ENCODE results near the gene PRKAA1. TPM values are rescaled to one million over a fixed set of nuclear protein-coding genes. Genes with fewer than 3 reads are reported as not detected.
"Not testable (repeated sequence)": the region's sequence is repeated elsewhere in the genome, so short reads cannot be mapped to it uniquely, and the experiment has no call there.

Gene PRKAA1
- total RNA-seq, 4 donors from 2014 or later = 82.7 to 132 (median 100) TPM

- DNase-seq = no peak
- no peaks in the 10 kb centered on the region for H3K27me3 ChIP-seq
- H3K4me3 ChIP-seq = peak overlapping the region in 3 of 4 donors; percentile 93 to 99 (median 95)
- H3K36me3 ChIP-seq = no peaks in the 10 kb centered on the region
- TF ChIP-seq POLR2A (IDR thresholded peaks at IDR 0.05) (no peak), CTCF (IDR thresholded peaks at IDR 0.05) (no peak)
- peaks cover 0 to 20% (median 1%) of the 10 kb centered on the region in 4 donors for H3K4me1 ChIP-seq
- H3K9me3 ChIP-seq = no peaks in the 10 kb centered on the region
- H3K27ac ChIP-seq = peak overlapping the region in 2 of 4 donors; percentile 15 to 90
Observed at GRCh38 chr5:40796487-40796889, 1.7 kb downstream of the PRKAA1 start.

- peaks cover 0 to 20% (median 3%) of the 10 kb centered on the region in 4 donors for H3K4me1 ChIP-seq
- not testable (repeated sequence) for H3K36me3 ChIP-seq, H3K27ac ChIP-seq, H3K4me3 ChIP-seq, H3K27me3 ChIP-seq, H3K9me3 ChIP-seq, DNase-seq
Observed at GRCh38 chr5:40794877-40795276, 3.3 kb downstream of the PRKAA1 start.

GRCh38 chr5:40794340-40794739 is 3.8 kb downstream of the PRKAA1 start:
- H3K9me3 ChIP-seq, H3K4me3 ChIP-seq, H3K36me3 ChIP-seq, DNase-seq, H3K27ac ChIP-seq, H3K27me3 ChIP-seq: not testable (repeated sequence)
- H3K4me1 ChIP-seq = peaks cover 0 to 20% (median 3%) of the 10 kb centered on the region in 4 donors

GRCh38 chr5:40792691-40793090 is 5.5 kb downstream of the PRKAA1 start:
- H3K4me3 ChIP-seq, H3K27me3 ChIP-seq, H3K9me3 ChIP-seq, H3K36me3 ChIP-seq, H3K27ac ChIP-seq, DNase-seq: not testable (repeated sequence)
- peaks cover 0 to 20% (median 3%) of the 10 kb centered on the region in 4 donors for H3K4me1 ChIP-seq

GRCh38 chr5:40791715-40792139 is 6.4 kb downstream of the PRKAA1 start:
- no peak overlapping the region for H3K27ac ChIP-seq
- TF ChIP-seq POLR2A (IDR thresholded peaks at IDR 0.05) (no peak), CTCF (IDR thresholded peaks at IDR 0.05) (no peak)
- peaks cover 0 to 18% (median 3%) of the 10 kb centered on the region in 4 donors for H3K4me1 ChIP-seq
- no peaks in the 10 kb centered on the region for H3K27me3 ChIP-seq
- H3K36me3 ChIP-seq = no peaks in the 10 kb centered on the region
- no peak for DNase-seq
- no peaks in the 10 kb centered on the region for H3K9me3 ChIP-seq
- H3K4me3 ChIP-seq = no peak overlapping the region

GRCh38 chr5:40790947-40791593 is 7.1 kb downstream of the PRKAA1 start:
- no peaks in the 10 kb centered on the region for H3K27me3 ChIP-seq
- no peak overlapping the region for H3K4me3 ChIP-seq
- H3K27ac ChIP-seq = no peak overlapping the region
- H3K9me3 ChIP-seq = no peaks in the 10 kb centered on the region
- H3K4me1 ChIP-seq = peaks cover 0 to 11% (median 3%) of the 10 kb centered on the region in 4 donors
- no peak for DNase-seq
- TF ChIP-seq CTCF (IDR thresholded peaks at IDR 0.05) (no peak), POLR2A (IDR thresholded peaks at IDR 0.05) (no peak)
- no peaks in the 10 kb centered on the region for H3K36me3 ChIP-seq

GRCh38 chr5:40788941-40789340 is 9.2 kb downstream of the PRKAA1 start:
- not testable (repeated sequence) for H3K9me3 ChIP-seq, H3K27me3 ChIP-seq, DNase-seq, H3K36me3 ChIP-seq, H3K27ac ChIP-seq, H3K4me3 ChIP-seq
- H3K4me1 ChIP-seq = peaks cover 0 to 18% (median 3%) of the 10 kb centered on the region in 4 donors

- no peaks in the 10 kb centered on the region for H3K9me3 ChIP-seq
- no peak for TF ChIP-seq CTCF (IDR thresholded peaks at IDR 0.05)
- TF ChIP-seq POLR2A (IDR thresholded peaks at IDR 0.05) = no peak
- no peak overlapping the region for H3K27ac ChIP-seq
- H3K4me1 ChIP-seq = peaks cover 0 to 27% (median 3%) of the 10 kb centered on the region in 4 donors
- no peaks in the 10 kb centered on the region for H3K27me3 ChIP-seq
- H3K36me3 ChIP-seq = no peaks in the 10 kb centered on the region
- no peak for DNase-seq
- no peak overlapping the region for H3K4me3 ChIP-seq
Observed at GRCh38 chr5:40787986-40788385, 10.2 kb downstream of the PRKAA1 start.

- H3K4me3 ChIP-seq, H3K9me3 ChIP-seq, H3K27ac ChIP-seq, H3K27me3 ChIP-seq, H3K36me3 ChIP-seq, DNase-seq: not testable (repeated sequence)
- H3K4me1 ChIP-seq = peaks cover 0 to 28% (median 2%) of the 10 kb centered on the region in 4 donors
Observed at GRCh38 chr5:40786664-40787063, 11.5 kb downstream of the PRKAA1 start.

Measured in Peyer's patch (tissue), 4 donors.